Stimulated activated CD4-positive, alpha-beta T cell treated with anti-CD3 and anti-CD28 coated beads, Interleukin-12 subunit alpha, Interleukin-12 subunit beta, amount 100 ng/mL, for 24 hours (primary cell): ENCODE data around the gene ZSCAN21.
"Not testable (repeated sequence)": the region's sequence is repeated elsewhere in the genome, so short reads cannot be mapped to it uniquely, and the experiment has no call there.

Experiments used
- DNase-seq, 2 experiments: peaks; one replicate each; pipeline ENCODE4 v3.0.0-alpha.2; 2020; ENCODE audit warnings: low read depth in 2 of 2

The ZSCAN21 gene

DNA sequence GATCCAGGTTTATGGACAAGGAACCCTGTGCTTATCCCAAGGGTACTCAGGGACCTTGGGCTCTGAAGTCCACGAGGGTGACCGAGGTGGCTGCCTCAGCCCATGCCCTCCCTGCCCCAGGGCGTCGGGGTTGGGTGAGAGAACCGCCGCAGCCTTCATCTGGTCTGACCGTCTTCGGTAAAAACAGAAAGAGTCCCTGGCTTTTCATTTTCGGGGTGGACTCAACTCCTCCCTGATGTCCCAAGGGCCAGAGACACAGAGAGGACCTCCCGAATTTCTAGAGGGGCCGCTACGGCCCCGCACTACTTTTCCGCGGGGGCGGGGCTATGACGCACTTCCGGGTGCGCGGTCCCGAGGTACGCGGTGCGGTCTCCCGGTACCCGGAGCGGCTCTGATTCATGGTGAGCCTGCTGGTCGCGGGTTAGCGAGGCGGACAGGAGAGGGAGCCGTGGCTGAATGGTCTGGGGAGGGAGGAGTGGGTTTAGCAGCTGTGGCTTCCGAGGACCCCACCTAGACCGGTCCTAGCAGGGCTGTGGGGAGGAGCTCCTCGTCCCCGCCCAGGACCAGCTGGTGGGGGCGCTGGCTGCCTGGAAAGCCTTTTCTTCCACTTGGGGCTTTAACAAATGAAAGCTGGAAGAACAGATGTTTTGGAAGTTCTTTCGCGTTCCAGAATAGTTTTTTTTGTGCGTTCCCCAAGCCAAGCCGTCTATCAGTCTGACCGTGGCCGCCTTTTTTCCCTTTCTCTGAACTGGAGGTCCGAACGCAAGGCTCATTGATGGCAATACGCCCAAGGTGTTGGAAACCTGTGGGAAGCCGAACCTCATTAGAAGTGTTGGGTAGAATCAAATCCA is at the start of gene ZSCAN21:
TSS of gene ZSCAN21 (plus strand) at position 334 of the 851 bp plus-strand sequence. CDS start 7,233 bp downstream, outside the sequence.
- DNase-seq = peak; percentile 64 to 75

DNA sequence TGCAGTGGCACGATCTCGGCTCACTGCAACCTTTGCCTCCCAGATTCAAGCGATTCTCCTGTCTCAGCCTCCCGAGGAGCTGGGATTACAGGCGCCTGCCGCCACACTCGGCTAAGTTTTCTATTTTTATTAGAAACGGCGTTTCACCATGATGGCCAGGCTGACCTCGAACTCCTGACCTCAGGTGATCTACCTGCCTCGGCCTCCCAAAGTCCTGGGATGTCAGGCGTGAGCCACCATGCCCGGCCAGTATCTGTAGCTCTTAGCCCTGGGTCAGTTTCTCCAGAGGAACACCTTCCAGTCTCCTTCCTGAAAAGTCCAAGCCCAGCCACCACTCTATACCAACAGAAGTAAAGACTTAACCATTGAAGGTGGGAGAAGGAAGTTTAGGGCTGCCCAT is 49.3 kb upstream of the ZSCAN21 start:
- no peak for DNase-seq

DNA sequence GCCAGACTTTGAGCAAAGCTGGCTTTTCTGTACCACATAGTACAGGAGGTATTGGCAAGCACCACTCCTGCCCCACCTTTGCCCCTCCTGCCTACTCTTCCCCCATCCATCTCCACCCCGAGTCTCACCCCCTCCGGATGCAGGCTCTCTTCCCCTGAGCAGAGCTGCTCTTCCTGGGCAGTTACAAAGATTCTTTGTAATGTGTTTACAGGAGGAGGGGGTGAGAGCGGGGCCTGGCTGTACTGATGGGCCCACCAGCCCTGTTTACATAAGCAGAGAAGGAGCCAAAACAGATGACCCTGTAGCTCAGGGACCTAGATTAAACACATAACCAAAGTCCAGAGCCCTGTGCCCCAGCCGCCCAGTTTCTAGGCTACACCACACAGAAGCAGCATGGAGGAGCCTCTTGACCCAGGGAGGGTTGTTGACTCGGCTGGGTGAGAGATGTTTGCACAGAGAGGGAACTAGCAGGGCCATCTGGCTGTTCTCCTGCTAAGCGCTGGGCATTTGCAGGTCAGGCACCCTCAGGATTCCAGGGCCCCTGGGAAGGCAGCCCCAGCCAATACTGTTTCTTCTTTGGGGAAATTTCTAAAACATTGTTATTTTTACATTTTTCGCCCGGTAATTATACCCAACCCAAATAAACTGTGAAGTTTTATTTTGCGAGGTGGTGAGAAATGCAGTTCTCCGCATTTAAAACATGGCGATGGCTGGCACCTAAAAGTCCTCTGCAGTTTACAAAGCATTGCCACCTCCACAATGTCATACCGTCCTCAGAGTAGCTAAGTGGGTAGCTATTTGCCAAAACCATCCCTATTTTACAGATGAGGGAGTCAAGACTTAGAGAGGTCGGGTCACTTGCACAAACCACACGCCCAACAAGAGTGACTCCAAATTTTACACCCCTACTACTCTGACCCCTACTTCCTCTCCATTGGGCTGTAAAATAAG is 45.6 kb upstream of the ZSCAN21 start:
- DNase-seq = no peak

DNA sequence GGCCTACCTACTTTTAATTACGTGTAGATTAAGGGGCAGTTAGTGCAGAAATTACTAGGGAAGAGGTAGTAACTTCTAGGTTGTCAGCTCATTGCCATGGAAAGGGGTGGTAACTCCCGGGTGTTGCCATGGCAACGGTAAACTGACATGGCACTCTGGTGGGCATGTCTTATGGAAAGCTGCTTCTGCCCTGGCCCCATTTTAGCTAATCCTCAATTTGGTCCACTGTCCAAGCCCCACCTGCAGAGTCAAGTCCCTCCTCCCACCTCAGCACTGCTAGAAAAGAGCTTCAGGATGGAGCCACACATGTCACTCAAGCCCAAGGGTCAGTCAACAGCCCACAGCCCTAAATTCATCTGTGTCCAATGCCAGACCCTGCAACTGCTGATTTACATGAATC is 41.7 kb upstream of the ZSCAN21 start:
- no peak for DNase-seq

DNA sequence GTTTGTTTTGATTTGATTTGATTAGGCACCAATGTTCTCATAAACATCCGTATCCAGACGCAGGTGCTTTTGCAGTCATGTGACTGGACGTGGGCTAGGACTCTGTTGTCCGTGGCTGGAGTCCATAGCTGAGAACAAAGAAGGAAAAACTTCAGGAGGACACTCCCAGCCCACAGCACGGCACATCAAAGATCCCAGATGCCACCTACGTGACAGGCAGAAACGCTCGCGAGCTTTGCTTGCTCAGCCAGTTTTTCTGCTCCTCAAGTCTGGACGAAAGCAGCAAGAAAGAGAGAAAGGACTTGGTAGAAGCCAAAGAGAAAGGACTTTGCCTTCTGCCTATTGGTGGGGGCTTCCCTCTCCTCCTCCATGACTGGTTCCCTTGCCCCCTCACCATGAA is 41.0 kb upstream of the ZSCAN21 start:
- no peak for DNase-seq

DNA sequence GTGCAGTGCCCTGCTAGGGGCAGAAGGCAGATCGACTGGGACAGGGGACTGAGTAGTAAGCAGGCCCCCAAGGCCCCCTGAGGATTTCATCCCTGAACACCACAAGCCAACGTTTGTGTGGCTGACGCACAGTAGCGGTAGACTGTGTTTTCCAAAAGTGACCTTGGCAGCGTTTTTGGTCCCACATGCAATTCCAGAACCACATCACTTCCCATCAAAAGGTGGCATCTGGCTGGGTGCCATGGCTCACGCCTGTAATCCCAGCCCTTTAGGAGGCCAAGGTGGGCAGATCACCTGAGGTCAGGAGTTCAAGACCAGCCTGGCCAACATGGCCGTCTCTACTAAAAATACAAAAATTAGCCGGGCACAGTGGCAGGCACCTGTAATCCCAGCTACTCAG is 39.6 kb upstream of the ZSCAN21 start:
- not testable (repeated sequence) for DNase-seq

DNA sequence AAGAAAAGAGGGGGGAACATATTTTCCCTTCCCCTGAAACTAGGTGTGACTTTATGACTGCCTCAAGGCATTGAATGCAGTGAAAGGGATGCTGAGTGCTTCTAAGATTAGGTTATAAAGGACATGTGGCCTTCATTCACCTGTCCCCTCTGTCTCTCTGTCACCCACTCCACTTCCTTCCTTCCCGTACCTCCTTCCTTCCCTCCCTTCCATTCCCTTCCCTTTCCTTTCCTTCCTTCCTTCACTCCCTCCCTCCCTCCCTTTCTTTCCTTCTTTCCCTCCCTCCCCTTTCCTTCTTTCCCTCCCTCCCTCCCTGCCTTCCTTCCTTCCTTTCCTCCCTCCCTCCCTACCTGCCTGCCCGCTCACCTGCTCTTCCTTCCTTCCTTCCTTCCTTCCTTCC is 38.7 kb upstream of the ZSCAN21 start:
- DNase-seq = no peak

DNA sequence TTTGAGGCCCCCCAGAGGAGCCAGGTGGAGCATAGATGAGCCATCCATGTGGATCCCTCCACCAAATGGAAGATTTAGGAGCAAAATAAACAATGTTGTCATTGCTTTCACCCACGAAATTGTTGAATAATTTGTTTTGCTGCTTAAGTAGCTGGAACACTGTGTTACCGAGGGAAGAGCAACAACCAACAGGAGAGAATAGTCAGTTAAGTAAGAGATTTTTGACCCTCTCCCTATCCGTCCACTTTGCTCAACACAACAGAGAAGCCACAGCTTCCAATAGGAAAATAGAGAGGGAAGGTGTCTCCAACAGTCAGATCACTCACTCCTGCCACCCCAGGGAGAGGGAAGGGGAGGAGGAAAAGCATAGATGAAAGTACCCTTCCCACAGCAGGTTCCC is 38.1 kb upstream of the ZSCAN21 start:
- DNase-seq = no peak

DNA sequence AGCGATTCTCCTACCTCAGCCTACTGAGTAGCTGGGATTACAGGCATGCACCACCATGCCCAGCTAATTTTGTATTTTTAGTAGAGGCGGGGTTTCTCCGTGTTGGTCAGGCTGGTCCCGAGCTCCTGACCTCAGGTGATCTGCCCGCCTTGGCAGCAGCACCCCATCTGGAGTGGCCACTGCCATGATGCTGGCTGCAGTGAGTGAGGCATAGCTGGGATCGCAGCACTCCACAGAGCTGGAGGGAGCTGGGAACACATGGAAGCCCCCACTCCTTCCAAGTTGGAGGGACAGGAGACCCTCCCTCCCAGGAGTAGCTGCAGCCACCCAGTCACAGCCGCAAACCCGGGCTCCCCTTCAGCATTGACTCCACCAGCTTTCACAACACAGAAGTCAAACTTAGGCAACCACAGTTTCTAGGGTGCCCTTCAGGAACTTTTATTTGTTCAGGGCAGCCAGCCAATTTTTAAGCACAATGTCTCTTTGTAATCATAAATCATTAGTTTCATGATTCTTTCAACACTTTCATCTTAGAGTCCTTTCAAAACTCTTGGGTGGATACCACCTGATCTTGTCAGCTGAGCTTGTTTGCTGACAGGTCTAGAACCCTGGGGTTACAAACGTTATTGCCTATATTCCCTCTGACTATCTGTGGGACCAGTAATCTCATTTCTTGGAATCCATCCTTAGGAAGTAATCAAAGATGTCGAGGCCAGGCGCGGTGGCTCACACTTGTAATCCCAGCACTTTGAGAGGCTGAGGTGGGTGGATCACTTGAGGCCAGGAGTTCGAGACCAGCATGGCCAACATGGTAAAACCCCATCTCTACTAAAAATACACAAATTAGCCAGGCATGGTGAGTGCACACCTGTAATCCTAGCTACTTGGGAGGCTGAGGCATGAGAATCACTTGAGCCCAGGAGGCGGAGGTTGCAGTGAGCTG is 36.9 kb upstream of the ZSCAN21 start:
- not testable (repeated sequence) for DNase-seq

DNA sequence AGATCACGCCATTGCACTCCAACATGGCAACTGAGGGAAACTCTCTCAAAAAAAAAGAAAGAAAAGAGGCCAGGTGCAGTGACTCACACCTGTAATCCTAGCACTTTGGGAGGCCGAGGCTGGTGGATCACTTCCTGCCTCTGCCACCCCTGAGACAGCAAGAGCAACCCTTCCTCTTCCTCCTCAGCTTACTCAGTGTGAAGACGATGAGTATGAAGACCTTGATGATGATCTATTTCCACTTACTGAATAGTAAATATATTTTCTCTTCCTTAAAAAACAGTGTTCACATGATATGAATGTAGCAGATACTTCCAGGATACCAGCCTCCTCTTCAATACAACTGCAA is 36.3 kb upstream of the ZSCAN21 start:
- DNase-seq = no peak

DNA sequence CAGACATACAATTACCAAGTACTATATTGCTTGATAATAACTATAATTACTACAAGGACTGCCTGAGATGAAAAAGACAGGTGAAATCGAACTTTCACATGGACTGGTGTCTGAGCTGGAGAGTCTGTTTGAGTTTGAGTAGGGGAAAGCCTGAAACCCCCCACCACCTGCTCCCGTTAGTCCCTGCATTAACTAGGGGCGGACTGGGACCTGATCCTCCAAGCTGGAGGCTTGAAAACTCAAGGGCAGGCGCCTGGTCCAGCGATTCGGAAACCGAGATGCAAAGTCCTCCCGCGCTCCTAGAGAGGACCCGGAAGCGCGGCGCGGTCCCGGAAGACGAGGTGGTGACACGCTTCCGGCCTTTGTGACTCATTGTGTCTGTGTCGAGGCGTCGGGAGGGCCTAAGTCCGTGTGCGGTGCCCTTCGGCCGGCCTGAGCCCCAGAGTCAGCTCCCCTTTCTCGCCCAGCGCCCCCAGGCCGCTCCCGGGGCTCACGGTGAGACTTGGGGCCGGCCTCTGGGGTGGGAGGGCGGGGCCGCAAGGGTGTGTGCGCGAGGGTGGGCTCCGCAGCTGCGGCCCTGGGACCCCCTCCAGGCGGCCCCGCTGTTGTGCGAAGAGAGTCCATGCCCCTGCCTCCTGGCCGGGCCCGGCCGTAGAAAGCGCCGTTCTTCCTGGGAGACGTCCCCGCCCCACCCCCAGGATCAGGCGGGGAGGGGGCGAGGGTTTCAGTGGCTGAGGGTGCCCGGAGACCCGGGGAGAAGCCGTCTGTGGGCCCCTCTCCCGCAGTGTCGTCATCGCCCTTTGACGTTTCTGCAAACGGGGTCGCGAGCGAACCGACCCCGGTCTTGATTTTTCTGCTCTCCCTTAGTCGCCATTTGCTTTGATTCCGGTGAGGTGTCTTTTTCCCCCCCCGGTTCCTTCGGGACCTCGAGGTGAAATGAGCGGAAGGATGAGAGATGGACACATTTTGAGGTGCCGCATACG is 34.1 kb upstream of the ZSCAN21 start, which contains the start of gene ZKSCAN1:
TSS of gene ZKSCAN1 (plus strand) at position 365 of the 983 bp plus-strand sequence. CDS start 7,911 bp downstream, outside the sequence.
- DNase-seq = peak; percentile 72 to 77

DNA sequence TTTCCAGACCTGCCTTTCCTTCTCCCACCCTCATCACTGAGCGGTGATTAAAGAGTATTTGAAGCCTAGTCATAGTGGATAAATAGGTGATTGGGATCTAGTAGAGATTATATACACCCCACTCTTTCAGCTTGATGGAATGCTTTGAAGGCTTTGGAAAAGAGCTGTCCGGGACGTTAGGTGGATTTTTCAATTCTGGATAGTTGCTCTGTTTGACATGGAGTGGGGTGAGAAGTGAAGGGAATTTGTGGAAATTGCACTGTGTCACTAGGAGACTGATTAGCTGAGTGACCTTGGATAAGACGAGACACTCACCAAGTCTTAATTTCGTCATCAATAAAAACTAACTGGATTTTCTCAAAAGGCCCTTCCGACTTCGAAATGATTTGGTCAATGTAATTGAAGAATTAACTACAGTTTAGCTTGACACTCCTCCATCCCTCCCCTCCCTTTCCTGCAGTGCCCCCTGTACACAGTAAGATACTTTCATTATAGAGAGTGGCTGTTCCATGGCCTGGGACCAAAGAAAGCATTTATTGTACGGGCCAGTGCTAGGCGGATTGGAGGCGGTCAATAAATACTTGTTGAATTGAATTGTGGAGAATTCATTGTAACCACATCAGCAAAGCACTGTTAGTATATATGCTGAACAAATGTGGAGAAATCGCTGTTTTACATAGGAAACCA is 33.2 kb upstream of the ZSCAN21 start:
- DNase-seq = no peak

DNA sequence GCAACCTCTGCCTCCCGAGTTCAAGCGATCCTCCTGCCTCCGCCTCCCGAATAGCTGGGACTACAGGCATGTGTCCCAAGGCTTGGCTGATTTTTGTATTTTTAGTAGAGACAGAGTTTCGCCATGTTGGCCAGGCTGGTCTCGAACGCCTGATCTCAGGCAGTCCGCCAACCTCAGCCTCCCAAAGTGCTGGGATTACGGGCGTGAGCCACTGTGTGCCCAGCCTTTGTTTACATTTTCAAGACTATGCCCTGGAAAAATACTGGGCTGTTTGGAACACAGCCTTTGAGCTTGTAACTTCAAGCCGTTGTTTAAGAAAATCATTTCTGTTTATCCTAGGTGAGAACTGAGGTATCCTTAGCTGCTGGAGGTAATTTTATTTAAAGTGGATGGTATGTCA is 32.3 kb upstream of the ZSCAN21 start:
- DNase-seq = no peak

DNA sequence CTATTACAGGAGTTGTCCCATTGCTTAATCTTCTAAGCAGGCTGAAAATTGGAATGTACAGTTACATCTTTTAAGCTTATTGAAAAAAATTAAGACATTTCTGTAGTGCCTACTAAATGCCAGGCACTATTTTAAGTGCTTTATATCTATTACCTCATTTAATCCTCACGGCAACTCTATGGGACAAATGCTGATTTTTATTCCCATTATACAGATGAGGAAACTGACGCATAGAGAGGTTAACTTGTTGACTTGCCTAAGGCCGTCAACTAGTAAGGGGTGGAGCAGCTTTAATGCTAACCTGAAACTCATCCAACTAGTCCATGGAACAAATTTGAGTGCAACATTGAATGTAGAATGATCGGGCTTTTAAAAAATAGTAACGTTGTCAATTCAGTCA is 31.7 kb upstream of the ZSCAN21 start:
- DNase-seq = no peak

DNA sequence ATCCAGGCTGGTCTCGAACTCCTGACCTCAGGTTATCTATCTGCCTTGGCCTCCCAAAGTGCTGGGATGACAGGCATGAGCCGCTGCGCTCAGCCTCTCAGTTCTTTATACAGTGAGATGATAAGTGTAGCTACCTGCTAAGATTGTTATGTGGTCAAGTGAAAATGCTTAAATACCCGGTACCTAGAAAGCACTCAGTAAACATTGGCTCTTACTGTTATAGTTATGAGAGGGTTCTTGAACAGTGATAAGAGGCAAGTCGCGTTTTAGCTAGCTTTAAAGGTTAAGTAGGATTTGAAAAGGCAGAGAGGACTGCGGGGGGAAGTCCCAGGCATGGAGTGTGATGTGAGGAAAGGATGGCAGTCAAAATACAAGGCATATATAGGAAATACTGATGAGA is 29.7 kb upstream of the ZSCAN21 start:
- no peak for DNase-seq

DNA sequence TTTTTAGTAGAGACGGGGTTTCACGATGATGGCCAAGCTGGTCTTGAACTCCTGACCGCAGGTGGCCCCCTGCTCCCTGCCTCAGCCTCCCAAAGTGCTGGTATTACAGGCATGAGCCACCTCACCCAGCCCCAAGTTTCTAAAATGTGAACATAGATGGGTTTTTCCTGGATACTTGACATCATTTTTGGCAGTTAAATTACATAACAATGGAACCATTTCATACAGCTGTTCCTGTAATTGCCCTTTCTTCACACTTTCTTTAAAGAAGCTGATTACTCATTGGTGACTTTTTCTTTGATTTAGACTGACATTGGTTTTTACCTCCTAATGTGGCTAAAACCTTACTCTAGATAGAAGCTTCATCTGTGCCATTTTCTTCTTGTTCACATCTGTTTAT is 28.3 kb upstream of the ZSCAN21 start:
- no peak for DNase-seq

DNA sequence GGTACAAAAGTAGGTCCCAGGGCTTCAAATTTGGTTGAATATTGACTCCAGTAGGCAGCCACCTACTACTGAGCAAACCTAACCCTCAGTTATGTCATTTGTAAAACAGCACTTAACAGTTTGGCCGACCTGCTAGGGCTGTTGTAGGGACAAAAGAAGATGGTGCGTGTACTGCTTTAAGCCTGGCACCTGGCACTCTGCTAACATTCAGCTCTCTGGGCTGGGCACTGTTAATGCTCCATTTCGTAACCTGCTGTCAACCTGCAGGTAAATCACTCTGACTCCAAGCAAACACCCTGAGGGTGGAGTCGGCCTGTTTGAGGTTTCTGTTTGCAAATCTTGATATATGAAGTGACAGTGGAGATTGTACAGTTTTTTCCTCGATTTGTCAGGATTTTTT is 27.0 kb upstream of the ZSCAN21 start:
- no peak for DNase-seq

DNA sequence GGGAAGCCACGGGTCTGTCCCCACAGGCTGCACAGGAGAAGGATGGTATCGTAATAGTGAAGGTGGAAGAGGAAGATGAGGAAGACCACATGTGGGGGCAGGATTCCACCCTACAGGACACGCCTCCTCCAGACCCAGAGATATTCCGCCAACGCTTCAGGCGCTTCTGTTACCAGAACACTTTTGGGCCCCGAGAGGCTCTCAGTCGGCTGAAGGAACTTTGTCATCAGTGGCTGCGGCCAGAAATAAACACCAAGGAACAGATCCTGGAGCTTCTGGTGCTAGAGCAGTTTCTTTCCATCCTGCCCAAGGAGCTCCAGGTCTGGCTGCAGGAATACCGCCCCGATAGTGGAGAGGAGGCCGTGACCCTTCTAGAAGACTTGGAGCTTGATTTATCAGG is 26.0 kb upstream of the ZSCAN21 start:
- no peak for DNase-seq

DNA sequence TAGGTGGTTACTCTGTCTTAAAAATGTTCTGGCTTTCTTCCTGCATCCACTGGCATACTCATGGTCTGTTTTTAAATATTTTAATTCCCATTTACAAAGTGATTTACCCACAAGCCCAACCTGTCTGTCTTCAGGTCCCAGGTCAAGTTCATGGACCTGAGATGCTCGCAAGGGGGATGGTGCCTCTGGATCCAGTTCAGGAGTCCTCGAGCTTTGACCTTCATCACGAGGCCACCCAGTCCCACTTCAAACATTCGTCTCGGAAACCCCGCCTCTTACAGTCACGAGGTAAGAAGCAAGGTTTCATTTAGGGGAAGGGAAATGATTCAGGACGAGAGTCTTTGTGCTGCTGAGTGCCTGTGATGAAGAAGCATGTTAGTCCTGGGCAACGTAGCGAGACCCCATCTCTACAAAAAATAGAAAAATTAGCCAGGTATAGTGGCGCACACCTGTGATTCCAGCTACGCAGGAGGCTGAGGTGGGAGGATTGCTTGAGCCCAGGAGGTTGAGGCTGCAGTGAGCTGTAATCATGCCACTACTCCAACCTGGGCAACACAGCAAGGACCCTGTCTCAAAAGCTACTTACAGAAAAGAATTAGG is 25.5 kb upstream of the ZSCAN21 start:
- DNase-seq = no peak
